B cell (primary cell): ENCODE measurements around the gene ZNF14. TPM values are rescaled to one million over a fixed set of nuclear protein-coding genes. Genes with fewer than 3 reads are reported as not detected.
"Not testable (repeated sequence)": the region's sequence is repeated elsewhere in the genome, so short reads cannot be mapped to it uniquely, and the experiment has no call there.

Experiments
- ATAC-seq: fragments of 200-7000 bp; cut with Tn5 transposase; one replicate; pipeline ENCODE4 v1.10.0; 2021; ENCODE audit warnings: low read depth, mild to moderate bottlenecking, moderate number of reproducible peaks, moderate library complexity
- CTCF ChIA-PET: fragments of 350-600 bp; sonication (Branson Sonifier 250); formaldehyde crosslinking; loops from one replicate; lab custom pipeline; 2021; ENCODE audit warnings: antibody characterized with exemption, inconsistent platforms; lab: Charles Lee
- POLR2A ChIA-PET: fragments of 350-600 bp; sonication (Branson Sonifier 250); formaldehyde crosslinking; loops from one replicate; lab custom pipeline; 2021; ENCODE audit warnings: antibody characterized with exemption; lab: Charles Lee
- DNase-seq: peaks from one replicate; pipeline ENCODE4 v3.0.0; 2013
- H2AFZ ChIP-seq: 2 replicates; pipeline ENCODE4 v1.6.1; 2012; ENCODE audit warnings: mild to moderate bottlenecking, low read depth, low read length; ENCODE audit not compliant: insufficient read depth, poor library complexity, severe bottlenecking
- H3K27ac ChIP-seq, 2 donors: 1 replicate in 1 of 2; 2 replicates in 1 of 2; pipeline ENCODE4 v1.5.1; 2012 to 2013; ENCODE audit warnings: low read length in 2 of 2, mild to moderate bottlenecking in 2 of 2, moderate library complexity in 1 of 2
- H3K27me3 ChIP-seq, 4 experiments: fragments of 200-600 bp in 1 of 4; sonication (generic) in 1 of 4; replicated peaks in 1 of 4; 1 replicate in 2 of 4; 2 replicates in 2 of 4; pipeline versions ENCODE4 v1.6.1 to v1.7.0; 2013 to 2016; ENCODE audit warnings: low read length in 3 of 4, mild to moderate bottlenecking in 2 of 4, mixed read lengths in 1 of 4, moderate library complexity in 1 of 4; ENCODE audit not compliant: insufficient read depth in 4 of 4, control insufficient read depth in 3 of 4; ENCODE audit errors: control extremely low read depth in 1 of 4
- H3K36me3 ChIP-seq, 2 experiments: replicated peaks in 1 of 2; 1 replicate in 1 of 2; 2 replicates in 1 of 2; pipeline versions ENCODE4 v1.6.1 to v1.7.1; 2013; ENCODE audit warnings: low read length in 1 of 2; ENCODE audit not compliant: insufficient read depth in 2 of 2, control insufficient read depth in 1 of 2; ENCODE audit errors: control extremely low read depth in 1 of 2, extremely low read depth in 1 of 2
- H3K4me1 ChIP-seq, 2 donors: fragments of 200-600 bp in 1 of 2; sonication (generic) in 1 of 2; 1 replicate in 1 of 2; 2 replicates in 1 of 2; pipeline versions ENCODE4 v1.5.1 to v1.6.1; 2013 to 2017; ENCODE audit warnings: low read length in 2 of 2; ENCODE audit not compliant: control insufficient read depth in 2 of 2, insufficient read depth in 2 of 2
- H3K4me2 ChIP-seq: replicated peaks from 2 replicates; pipeline ENCODE3; 2012; ENCODE audit warnings: mild to moderate bottlenecking, low read depth, low read length; ENCODE audit not compliant: poor library complexity, severe bottlenecking
- H3K4me3 ChIP-seq, 5 experiments: fragments of 200-600 bp in 1 of 5; sonication (generic) in 1 of 5; 1 replicate in 3 of 5; 2 replicates in 2 of 5; pipeline versions ENCODE4 v1.5.1 to v1.7.0; 2011 to 2016; ENCODE audit warnings: low read length in 4 of 5, mild to moderate bottlenecking in 4 of 5, low read depth in 2 of 5, control low read depth in 1 of 5, moderate library complexity in 1 of 5; ENCODE audit not compliant: insufficient read depth in 1 of 5; ENCODE audit errors: control extremely low read depth in 1 of 5, extremely low read depth in 1 of 5
- H3K79me2 ChIP-seq: fragments of 200-600 bp; sonication (generic); one replicate; pipeline ENCODE4 v1.6.0; 2016; ENCODE audit warnings: low read length; ENCODE audit not compliant: control insufficient read depth, insufficient read depth
- H3K9ac ChIP-seq: fragments of 200-600 bp; sonication (generic); 2 replicates; pipeline ENCODE4 v1.6.1; 2017; ENCODE audit warnings: mild to moderate bottlenecking, low read length, moderate library complexity
- H3K9me3 ChIP-seq, 3 donors: one replicate each; pipeline versions ENCODE4 v1.6.1 to v1.7.1; 2013; ENCODE audit warnings: low read length in 2 of 3; ENCODE audit not compliant: control insufficient read depth in 2 of 3, insufficient read depth in 1 of 3; ENCODE audit errors: control extremely low read depth in 1 of 3
- H4K20me1 ChIP-seq: 2 replicates; pipeline ENCODE4 v1.6.0; 2012; ENCODE audit warnings: mild to moderate bottlenecking, low read length; ENCODE audit not compliant: insufficient read depth, control insufficient read depth, poor library complexity, severe bottlenecking
- H3K27ac Mint-ChIP-seq: one replicate; pipeline ENCODE4 v1.8.0; 2021; ENCODE audit warnings: mixed read lengths
- H3K27me3 Mint-ChIP-seq: one replicate; pipeline ENCODE4 v1.8.0; 2021; ENCODE audit warnings: mixed read lengths
- H3K4me1 Mint-ChIP-seq: one replicate; pipeline ENCODE4 v1.8.0; 2021; ENCODE audit warnings: mixed read lengths
- H3K4me3 Mint-ChIP-seq: one replicate; pipeline ENCODE4 v1.8.0; 2021; ENCODE audit warnings: mixed read lengths
- H3K9me3 Mint-ChIP-seq: one replicate; pipeline ENCODE4 v1.8.0; 2022; ENCODE audit warnings: mixed read lengths; ENCODE audit not compliant: insufficient read depth
- CTCF ChIP-seq: fragments of 200-600 bp; IDR thresholded peaks from one replicate; pipeline ENCODE4 v1.8.0; 2022; ENCODE audit warnings: antibody characterized with exemption, mild to moderate bottlenecking
- EZH2 ChIP-seq: IDR thresholded peaks from 2 replicates; pipeline ENCODE4 v1.6.1; 2012; ENCODE audit warnings: borderline replicate concordance, low read depth, mild to moderate bottlenecking, moderate library complexity, low read length; ENCODE audit not compliant: insufficient read depth, poor library complexity, severe bottlenecking
- WGBS: methylation state at CpG from one replicate; pipeline ENCODE4 v1.1.5; 2013; ENCODE audit warnings: missing lambda C conversion rate; ENCODE audit not compliant: insufficient coverage; 5-methylcytosine and 5-hydroxymethylcytosine counted together
- intact Hi-C: fragments of 100-400 bp; cut with micrococcal nuclease; formaldehyde crosslinking; loops from one replicate; pipeline ENCODE4 v1.10.0; 2022
- polyA plus RNA-seq: library from polyadenylated mRNA; depleted of rRNA; stranded (reverse); fragments of >200 nt; gene quantifications from 2 replicates; pipeline ENCODE4 v1.2.3, GENCODE V29; 2012
- total RNA-seq, 2 donors: library from RNA; stranded (reverse); fragments of 120-200 nt in 1 of 2; gene quantifications; 1 replicate in 1 of 2; 2 replicates in 1 of 2; pipeline versions ENCODE4 v1.2.3 to v1.2.4, GENCODE V29; 2013 to 2022

ZNF14 gene
- total and polyA plus RNA-seq, 2 donors (not counting 1 experiment from before 2014, with no cell fraction given): 3.4 to 21.0 TPM

GRCh38 chr19:19769971-19770370 lies 37.1 kb upstream of the ZNF14 start:
- POLR2A ChIA-PET, ATAC-seq, H4K20me1 ChIP-seq, H3K9ac ChIP-seq, H3K36me3 ChIP-seq, H3K27ac ChIP-seq, H3K4me1 ChIP-seq, H3K9me3 ChIP-seq, CTCF ChIA-PET, H3K27me3 ChIP-seq, H3K27me3 Mint-ChIP-seq, H2AFZ ChIP-seq, H3K4me3 Mint-ChIP-seq, H3K79me2 ChIP-seq, H3K4me2 ChIP-seq, DNase-seq, H3K9me3 Mint-ChIP-seq, H3K27ac Mint-ChIP-seq, H3K4me1 Mint-ChIP-seq, H3K4me3 ChIP-seq: not testable (repeated sequence)
- intact Hi-C loops: loop anchor here (10.0 kb wide), 1 partner anchor 265 kb away; the partner anchor contains the start of gene ZNF682
- WGBS: 97% methylated on average over 17 of the region's 28 CpGs

- Histone ChIP-seq H3K27ac (no peak overlapping the region), H3K4me1 (no peaks in the 10 kb centered on the region), H3K27me3 (no peaks in the 10 kb centered on the region), H2AFZ (no peak overlapping the region), H3K36me3 (no peaks in the 10 kb centered on the region), H3K79me2 (no peaks in the 10 kb centered on the region), H4K20me1 (no peaks in the 10 kb centered on the region), H3K4me2 (no peak overlapping the region), H3K4me3 (no peak overlapping the region), H3K9me3 (peaks cover 0 to 18% (median 0%) of the 10 kb centered on the region in 3 donors), H3K9ac (no peak overlapping the region)
- H3K27me3 Mint-ChIP-seq: no peaks in the 10 kb centered on the region
- no peaks in the 10 kb centered on the region for H3K9me3 Mint-ChIP-seq
- no peaks in the 10 kb centered on the region for H3K4me1 Mint-ChIP-seq
- H3K4me3 Mint-ChIP-seq: no peak overlapping the region
- TF ChIP-seq CTCF (no peak), EZH2 (no peak)
- 96% methylated on average over 4 of the region's 4 CpGs for WGBS
- DNase-seq (no peak), ATAC-seq (no peak)
- H3K27ac Mint-ChIP-seq: no peak overlapping the region
- intact Hi-C loops: no loop called here
- ChIA-PET CTCF (no interaction called here), POLR2A (no interaction called here)
These were observed 25.3 kb upstream of the ZNF14 start for GRCh38 chr19:19758164-19758563.
